ENCODE measurements around the gene LMNA.
A peak's percentile ranks its signal among the peaks of the same experiment; 100 is the strongest.
"Not testable (repeated sequence)": the region's sequence is repeated elsewhere in the genome, so short reads cannot be mapped to it uniquely, and the experiment has no call there.

Gene LMNA

DNA sequence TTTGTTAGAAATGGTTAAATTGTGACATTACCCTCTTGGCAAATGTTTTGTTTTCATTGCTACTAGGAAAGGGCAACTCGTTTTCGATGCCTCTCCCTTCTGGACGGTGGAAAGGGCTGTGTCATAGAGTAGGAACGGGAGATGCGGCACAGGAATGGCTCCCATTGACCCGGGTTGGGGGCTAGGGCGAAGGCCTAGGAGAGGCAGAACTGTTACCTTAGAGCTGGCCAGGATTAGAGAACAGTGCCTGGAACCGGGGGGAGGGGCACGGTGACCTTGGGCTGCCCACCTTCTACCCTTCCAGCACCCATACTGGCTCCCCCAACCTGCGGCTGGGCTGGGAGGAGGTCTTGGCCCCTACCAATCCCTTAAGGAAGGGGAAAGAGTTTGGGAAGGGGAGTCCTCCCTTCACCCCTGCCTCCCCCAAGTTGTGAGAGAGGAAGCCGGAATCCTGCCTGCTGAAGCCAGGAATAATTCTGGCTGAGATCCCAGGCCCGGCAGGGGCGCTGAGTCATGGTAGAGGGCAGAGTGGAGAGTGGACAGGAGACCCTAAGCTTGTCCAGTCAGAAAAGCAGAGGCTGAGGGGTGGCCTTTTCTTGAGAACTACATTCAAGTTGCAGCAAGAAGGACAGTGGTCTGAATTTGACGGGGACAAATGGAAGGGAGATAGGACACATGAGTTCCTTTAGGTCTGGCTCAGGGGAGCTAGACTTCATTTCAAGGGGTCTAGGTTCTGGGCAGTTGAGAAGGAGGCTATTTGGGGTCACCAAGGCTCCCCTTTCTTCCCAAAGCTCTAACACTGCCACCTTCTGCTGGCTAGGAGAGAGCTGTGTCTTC, 8.2 kb downstream of the LMNA start:
- DNase-seq, result no peak

DNA sequence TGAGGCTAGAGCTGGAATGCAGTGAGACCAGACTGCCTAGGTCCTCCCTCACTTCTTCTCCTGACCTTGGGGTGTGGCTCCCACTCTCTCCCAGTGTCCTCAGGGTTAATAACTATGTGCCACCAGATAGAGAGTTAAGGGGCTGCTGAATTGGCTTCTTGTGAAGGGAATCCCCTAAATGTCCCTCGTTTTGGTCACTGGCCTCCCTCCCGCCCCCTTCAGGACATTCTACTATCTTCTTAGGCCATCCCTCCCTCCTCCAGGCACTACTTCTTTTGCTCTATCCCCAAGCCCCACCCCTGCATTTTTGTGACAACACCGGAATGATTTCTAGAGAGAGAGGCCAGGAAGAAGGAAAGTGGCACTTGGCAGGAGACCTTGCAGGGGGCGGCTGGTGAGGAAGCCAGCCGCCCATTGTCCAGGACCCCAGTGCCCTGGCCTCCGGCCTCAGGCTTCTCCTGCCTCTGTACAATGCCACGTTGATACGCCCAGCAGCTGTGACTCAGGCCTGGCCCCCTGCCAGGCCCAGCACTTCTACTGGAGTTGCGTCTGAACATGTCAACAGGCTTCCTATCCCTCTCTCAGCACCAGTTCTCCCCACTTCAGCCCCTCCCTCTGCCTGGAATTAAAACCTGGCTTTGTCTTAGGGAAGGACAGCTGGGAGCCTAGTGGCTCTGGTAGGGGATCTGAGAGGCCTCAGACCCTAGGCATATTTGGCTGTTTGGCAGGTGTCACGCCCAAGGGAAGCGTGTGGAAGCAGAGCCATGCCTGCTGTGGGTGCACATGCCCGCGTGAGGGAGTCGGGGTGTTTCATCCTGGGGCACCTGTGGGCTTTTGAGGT, 9.1 kb downstream of the LMNA start:
- DNase-seq, result no peak

DNA sequence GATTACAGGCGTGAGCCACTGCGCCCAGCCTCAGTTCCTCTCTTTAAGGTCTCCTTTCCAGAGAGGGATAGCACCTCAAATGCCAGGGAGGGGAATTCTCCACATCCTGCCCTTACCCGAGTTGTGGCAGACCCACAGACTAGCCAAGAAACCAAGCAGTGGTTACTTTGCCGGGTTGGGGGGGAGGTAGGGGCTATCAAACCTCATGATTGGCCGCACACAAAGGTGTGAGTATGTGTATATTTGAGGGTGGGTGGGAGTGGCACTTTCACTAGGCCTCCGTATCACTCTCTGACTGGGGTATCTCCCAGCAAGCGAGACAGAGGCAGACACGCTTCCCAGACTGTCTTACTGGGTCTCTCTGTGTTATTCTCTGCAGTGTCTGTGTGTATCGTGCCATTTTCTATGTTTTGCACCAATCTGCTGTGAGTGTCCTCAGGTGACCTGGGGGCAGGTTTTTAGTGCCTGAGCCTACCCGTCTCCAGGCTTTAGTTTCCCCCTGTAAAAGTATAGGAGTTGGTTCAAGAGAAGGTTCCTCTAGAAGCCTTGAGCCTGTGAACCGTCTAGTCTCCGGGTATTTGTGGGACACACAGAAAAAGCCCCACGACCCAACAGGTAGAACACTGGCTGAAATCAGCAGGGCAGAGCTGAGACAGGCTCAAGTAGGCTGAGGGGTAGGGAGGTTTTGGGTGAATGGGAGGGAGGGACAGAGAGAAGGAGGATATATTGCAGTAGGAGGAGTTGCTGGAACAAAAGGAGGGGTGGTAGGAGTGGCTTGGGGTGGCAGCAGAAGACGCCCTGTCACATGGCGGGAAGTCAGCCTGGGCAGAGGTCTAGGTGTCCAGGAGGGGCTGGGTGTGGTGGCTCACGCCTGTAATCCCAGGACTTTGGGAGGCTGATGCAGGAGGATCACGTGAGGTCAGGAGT, 10.3 kb downstream of the LMNA start:
- DNase-seq, result no peak

DNA sequence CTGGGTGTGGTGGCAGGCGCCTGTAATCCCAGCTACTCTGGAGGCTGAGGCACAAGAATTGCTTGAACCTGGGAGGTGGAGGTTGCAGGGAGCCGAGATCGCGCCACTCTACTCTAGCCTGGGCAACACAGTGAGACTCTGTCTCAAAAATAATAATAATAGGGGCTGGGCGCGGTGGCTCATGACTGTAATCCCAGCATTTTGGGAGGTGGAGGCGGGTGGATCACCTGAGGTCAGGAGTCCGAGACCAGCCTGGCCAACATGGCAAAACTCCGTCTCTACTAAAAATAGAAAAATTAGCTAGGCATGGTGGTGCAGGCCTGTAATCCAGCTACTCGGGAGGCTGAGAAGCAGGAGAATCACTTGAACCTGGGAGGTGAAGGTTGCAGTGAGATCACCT, 11.0 kb downstream of the LMNA start:
- not testable (repeated sequence) for DNase-seq

DNA sequence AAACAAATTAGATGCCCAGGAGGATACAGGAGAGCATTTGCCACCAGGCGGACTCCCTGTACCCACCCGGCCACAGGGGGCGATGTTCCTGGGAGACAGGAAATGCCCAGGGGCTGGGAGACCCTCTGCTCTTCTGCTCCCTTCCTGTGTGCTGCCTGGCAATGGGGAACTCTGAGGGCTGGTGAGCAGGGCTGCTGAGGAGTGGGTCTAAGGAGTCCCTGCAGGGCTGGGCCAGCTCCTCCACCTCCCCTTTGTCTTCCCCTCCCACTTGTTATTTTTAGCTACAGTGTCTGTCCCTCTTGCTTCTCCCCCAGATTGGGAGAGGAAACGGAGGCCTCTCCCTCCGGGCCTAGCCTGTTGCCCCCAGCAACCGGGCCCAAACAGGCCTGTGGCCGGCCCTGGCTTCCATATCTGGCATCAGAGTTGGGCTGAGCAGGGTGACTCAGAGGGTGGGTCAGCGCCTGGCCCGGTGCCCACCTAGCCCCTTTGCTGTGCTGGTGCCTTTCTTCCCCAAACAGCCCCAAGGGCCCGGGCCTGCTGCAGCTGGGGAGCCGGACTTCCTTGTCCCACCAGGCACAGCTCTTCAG, 11.6 kb downstream of the LMNA start:
- no peak for DNase-seq

DNA sequence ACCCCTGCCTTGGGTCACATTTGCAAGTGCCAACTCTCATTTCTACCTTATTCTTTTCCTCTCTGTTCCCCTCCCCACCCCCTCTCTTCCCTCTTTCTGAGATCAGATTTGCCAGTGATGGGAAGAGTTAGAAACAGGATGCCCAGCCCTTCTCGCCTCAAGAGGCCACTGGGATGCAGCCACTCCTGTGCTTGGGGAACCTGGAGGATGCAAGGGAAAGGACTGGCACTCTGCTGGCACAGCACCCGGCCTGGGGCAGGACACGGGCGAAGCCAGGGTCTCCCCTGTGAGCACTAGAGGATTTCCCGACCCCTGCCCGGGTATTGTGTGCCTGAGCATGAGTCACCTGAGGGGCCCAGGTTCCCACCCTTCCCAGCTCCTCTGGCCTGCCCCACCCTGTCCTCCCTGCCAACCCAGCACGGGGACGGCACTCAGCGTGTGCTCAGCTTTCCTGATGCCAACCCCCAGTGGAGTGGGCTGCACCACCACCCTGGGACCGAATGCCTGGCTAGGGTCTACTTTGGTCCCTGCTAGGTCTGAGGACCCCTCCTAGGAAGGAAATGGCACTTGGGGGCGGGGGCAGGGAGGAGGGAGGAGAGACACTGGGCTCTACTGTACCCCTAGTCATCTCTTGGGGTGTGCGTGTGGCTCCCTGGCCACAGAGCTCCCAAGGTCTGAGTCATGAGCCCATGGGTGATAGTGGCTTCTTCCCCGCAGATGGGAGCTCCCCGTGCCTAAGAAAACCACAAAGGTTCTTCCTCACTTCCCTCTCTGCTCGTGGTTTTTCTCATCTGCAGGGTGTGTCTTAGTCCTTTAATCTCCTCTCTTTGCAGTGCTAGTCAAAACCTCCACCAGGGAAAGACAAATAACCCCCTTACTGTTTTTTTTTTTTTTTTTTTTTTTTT, 12.4 kb downstream of the LMNA start:
- no peak for DNase-seq

DNA sequence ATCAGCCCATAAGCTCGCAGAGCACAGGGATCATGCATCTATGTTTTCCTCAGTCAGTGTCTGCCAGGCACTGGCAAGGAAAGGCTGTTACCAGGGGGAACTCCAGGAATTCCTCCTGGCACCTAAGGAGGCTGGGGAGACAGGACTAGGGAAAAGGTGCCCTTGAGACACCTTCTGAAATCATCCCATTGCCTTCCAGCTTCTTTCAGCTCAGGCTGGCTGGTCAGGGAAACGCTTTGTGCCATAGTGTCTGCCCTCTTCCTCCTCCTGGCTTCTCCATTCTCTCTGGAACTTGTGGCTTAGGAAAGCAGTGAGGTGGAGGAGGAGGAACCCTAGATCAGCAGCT, 13.8 kb downstream of the LMNA start:
- DNase-seq, result no peak

DNA sequence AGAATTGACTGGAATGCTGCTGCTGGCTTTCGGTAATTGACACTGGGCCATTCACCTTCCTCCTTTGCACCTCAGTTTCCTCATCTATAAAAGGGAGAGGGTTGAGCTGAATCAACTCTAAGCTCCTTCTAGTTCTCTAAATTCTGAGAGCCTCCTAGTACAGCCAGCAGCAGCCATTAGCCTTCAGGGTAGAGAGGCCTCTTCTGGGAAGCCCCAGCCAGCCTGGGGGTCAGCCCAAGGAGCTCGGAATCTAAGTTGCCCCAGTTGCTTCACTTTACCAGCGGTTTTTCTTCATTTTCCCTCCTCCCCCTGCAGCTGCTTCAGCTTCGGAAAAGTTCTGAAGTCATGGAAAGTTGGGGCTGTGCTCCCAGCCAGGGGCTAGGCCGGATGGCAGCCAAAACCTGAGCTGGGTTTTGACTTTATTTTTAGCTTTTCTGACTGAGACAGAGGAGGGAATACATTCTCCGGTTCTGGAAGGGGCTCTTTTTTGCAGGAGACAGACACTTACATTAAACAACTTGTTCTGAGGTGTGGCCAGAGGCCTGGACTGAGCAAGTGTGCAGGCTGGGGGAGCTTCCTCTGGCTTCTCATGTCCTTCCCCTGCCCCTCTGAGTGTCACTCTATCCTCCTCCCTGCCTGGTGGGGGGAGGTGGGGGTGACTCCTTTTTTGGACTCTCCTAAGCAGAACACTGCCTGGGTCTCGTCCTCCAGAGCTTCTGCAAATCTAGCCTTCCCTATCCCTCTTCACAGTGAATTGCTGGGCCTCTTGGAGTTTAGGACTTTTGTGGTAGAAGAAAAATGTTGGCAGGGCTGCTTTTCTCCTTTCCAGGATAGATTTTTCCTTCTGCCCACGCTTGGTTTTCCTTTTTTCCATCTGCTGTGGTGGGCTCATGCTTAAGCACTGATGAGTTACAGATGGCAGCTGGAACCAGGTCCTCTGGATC, 14.4 kb downstream of the LMNA start:
- DNase-seq, result no peak

DNA sequence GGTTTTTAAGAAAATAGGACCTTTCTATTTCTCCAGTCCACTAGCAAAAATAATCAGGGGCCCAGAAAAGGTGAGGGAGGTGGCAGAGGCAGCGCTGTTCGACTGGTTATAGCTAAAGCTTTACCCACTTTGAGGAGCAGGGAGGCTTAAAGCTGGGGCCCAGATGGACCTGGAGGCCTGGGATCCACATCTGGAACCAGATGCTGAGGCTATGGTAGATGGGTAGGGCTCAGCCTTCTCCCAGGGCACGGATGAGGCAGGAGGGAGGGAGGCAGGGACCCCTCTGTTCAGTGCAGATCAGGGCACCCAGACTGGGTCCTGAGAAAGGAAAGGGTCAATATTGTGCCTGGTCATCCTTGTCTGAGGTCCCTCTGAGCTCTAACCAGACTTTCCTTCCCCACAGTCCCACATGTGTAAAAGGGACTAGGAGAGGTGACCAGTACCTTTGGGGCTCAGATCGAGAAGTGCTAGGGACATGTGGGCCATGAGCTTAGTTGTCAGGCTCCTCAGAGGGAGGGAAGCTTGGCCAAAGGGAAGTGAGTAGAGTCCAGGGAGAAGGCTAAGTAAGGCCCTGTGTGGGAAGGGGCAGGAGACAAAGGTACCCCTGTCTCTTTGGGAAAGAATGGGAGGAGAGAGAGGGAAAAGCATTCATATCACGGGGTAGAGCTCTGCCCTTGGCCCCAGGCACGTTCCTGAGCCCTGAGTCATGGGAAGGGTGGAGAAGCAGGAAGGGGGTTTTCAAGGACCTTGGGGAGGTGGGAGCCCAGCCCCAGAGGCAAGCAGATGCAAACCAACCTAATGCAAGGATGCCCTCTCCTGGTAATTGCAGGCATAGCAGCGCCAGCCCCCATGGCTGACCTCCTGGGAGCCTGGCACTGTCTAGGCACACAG, 15.4 kb downstream of the LMNA start:
- DNase-seq, result peak; percentile 73

DNA sequence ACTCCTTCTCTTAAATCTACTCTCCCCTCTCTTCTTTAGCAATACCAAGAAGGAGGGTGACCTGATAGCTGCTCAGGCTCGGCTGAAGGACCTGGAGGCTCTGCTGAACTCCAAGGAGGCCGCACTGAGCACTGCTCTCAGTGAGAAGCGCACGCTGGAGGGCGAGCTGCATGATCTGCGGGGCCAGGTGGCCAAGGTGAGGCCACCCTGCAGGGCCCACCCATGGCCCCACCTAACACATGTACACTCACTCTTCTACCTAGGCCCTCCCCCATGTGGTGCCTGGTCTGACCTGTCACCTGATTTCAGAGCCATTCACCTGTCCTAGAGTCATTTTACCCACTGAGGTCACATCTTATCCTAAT, 16.0 kb downstream of the LMNA start:
- no peak for DNase-seq

DNA sequence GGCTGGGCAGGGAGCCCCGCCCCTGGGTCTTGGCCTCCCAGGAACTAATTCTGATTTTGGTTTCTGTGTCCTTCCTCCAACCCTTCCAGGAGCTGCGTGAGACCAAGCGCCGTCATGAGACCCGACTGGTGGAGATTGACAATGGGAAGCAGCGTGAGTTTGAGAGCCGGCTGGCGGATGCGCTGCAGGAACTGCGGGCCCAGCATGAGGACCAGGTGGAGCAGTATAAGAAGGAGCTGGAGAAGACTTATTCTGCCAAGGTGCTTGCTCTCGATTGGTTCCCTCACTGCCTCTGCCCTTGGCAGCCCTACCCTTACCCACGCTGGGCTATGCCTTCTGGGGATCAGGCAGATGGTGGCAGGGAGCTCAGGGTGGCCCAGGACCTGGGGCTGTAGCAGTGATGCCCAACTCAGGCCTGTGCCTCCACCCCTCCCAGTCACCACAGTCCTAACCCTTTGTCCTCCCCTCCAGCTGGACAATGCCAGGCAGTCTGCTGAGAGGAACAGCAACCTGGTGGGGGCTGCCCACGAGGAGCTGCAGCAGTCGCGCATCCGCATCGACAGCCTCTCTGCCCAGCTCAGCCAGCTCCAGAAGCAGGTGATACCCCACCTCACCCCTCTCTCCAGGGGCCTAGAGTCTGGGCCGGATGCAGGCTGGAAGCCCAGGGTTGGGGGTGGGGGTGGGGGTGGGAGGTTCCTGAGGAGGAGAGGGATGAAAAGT, 20.4 kb downstream of the LMNA start:
- DNase-seq, result no peak

DNA sequence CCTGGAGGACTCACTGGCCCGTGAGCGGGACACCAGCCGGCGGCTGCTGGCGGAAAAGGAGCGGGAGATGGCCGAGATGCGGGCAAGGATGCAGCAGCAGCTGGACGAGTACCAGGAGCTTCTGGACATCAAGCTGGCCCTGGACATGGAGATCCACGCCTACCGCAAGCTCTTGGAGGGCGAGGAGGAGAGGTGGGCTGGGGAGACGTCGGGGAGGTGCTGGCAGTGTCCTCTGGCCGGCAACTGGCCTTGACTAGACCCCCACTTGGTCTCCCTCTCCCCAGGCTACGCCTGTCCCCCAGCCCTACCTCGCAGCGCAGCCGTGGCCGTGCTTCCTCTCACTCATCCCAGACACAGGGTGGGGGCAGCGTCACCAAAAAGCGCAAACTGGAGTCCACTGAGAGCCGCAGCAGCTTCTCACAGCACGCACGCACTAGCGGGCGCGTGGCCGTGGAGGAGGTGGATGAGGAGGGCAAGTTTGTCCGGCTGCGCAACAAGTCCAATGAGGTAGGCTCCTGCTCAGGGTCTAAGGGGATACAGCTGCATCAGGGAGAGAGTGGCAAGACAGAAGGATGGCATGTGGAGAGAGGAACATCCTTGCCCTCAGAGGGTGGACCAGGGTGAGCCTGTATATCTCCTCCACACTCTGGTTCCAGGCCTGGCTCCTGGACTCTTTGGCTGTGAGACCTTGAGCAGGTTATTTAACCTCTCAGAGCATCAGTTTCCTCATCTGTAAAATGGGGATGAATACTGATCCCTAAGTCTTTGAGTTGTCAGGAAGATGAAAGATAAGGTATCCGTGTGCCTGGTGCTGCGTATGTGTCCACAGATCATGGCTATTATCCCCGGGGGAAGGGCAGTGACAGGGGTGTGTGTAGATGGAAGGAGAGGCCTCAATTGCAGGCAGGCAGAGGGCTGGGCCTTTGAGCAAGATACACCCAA, 21.7 kb downstream of the LMNA start:
- no peak for DNase-seq

DNA sequence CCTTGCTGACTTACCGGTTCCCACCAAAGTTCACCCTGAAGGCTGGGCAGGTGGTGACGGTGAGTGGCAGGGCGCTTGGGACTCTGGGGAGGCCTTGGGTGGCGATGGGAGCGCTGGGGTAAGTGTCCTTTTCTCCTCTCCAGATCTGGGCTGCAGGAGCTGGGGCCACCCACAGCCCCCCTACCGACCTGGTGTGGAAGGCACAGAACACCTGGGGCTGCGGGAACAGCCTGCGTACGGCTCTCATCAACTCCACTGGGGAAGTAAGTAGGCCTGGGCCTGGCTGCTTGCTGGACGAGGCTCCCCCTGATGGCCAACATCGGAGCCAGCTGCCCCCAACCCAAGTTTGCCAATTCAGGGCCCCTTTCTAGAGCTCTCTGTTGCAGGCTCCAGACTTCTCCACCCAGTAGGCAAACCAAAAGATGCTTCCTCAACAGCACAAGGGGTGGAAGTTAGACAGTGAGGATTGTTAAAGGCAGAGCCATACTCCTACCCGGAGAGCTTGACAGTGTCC, 22.5 kb downstream of the LMNA start:
- DNase-seq, result no peak

DNA sequence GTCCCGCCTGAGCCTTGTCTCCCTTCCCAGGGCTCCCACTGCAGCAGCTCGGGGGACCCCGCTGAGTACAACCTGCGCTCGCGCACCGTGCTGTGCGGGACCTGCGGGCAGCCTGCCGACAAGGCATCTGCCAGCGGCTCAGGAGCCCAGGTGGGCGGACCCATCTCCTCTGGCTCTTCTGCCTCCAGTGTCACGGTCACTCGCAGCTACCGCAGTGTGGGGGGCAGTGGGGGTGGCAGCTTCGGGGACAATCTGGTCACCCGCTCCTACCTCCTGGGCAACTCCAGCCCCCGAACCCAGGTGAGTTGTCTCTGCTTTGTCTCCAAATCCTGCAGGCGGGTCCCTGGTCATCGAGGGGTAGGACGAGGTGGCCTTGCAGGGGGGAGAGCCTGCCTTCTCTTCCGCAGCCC, 24.0 kb downstream of the LMNA start:
- no peak for DNase-seq

DNA sequence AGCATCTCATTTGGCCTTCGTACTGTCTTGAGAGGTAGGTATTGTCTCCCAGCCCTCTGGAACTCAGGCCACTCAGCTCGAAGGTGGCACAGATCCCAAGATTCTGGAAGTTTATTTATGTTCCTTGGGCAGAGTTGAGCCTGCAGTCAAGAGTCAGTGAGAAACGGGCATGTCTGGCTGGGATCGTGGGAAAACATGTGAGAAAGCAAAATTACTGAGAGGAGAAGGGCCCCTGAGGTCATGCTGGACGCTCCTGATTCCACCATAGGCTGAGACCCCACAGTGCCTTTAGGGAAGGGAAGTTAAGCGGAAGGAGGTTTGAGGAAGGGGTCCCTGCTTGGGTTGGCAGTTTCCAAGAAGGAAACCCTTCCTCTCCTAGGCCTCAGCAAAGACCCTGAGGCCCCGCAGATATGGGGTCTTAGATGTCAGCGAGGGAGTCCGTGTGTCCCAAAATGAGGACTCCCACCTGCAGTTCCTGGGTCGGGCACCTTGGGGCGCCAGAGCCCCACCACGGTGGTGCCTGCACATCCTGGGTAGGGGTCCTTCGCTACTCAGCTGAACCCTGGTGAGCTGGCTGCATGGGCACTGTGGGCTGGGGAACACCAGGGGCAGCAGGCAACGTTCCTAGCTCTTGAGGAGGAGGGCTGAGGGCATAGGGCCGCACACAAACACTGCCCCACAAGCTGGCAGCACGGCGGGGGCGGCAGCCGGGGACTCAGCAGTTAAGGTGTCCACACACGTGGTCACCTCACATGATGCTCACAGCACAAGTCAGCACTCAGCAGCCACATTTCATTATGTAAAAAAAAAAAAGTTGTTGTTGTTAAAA, 26.6 kb downstream of the LMNA start:
- DNase-seq, result no peak

DNA sequence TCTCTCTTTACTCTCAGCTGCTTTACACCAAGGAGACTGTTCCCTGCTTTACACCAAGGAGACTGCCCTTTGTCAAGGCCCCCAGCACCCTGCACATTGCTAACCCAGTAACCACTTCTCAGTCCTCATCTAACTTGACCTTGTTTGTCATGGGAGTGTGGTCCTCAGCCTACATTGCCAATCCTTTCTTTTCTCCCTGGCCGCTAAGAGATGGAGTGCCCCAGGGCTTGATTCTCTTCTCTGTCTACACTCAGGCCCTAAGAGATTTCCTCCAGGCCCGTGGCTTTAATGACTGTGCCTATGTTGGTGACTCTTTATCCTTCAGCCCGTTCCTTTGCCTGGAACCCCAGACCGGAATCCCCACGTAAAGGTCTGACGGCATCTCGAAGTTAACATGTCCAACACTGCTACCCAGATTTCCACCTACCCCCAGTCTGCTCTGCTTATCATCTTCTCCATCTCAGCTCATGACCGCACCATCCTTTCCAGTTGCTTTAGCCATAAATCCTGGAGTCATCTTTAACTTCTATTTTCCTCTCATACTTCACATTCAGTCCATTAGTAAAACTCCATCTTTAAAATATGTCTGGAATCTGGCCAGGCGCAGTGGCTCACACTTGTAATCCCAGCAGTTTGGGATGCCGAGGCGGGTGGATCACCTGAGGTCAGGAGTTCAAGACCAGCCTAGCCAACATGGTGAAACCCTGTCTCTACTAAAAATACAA, 29.4 kb downstream of the LMNA start:
- DNase-seq, result no peak

Data from 8988T (cell line).